ENCODE measurements around the gene SHCBP1L.

DNA sequence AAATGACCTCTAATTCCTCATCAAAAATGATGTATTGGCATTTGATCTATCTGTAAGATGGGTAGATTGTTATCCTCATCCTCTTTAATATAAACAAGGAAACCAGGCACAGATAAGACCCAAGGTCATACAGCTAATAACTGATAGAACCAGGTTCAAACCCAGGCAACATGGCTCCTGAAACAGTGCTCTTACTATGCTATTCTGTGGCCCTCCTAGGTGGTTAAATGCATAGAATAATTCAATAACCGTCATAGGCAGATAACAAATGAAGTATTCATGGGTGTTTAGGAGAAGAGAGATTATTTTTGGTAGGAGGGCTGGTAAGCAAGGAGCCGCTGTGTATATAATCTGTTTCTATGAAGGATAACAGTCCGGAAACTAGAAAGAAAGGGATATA lies 67.4 kb downstream of the SHCBP1L start:
- no peak for TF ChIP-seq EZH2 (IDR thresholded peaks at IDR 0.05; ENCODE audit: borderline replicate concordance, low read depth, low read length, poor library complexity, severe bottlenecking)
- TF ChIP-seq, protein P1, sequence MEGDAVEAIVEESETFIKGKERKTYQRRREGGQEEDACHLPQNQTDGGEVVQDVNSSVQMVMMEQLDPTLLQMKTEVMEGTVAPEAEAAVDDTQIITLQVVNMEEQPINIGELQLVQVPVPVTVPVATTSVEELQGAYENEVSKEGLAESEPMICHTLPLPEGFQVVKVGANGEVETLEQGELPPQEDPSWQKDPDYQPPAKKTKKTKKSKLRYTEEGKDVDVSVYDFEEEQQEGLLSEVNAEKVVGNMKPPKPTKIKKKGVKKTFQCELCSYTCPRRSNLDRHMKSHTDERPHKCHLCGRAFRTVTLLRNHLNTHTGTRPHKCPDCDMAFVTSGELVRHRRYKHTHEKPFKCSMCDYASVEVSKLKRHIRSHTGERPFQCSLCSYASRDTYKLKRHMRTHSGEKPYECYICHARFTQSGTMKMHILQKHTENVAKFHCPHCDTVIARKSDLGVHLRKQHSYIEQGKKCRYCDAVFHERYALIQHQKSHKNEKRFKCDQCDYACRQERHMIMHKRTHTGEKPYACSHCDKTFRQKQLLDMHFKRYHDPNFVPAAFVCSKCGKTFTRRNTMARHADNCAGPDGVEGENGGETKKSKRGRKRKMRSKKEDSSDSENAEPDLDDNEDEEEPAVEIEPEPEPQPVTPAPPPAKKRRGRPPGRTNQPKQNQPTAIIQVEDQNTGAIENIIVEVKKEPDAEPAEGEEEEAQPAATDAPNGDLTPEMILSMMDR (conservative IDR thresholded peaks at IDR 0.05; ENCODE audit: low read depth, low read length) = no peak

All from A673 (cell line).